Suppressor macrophage treated with lipopolysaccharide for 1 hour (primary cell): ENCODE results near the gene SP5.
"Not testable (repeated sequence)": the region's sequence is repeated elsewhere in the genome, so short reads cannot be mapped to it uniquely, and the experiment has no call there.

ENCODE experiments used
- DNase-seq, 3 donors: peaks; one replicate each; pipeline ENCODE4 v3.0.0-alpha.2; 2020 to 2022

SP5 gene

GRCh38 chr2:170711774-170712652 lies 3.1 kb upstream of the SP5 start:
- DNase-seq = no peak

GRCh38 chr2:170712653-170713542 lies 2.2 kb upstream of the SP5 start:
- DNase-seq = no peak

- DNase-seq = peak; percentile 22 to 57 (median 46)
Observed at GRCh38 chr2:170713543-170714380, 1.4 kb upstream of the SP5 start.

GRCh38 chr2:170714381-170715061 lies 616 bp upstream of the SP5 start:
- DNase-seq = peak in 2 of 3 donors; percentile 37 to 61

- no peak for DNase-seq
Observed at GRCh38 chr2:170715932-170716777, 1.0 kb downstream of the SP5 start.

GRCh38 chr2:170716851-170717598 lies 1.9 kb downstream of the SP5 start:
- DNase-seq = peak; percentile 66 to 82 (median 73)

- DNase-seq = no peak
Observed at GRCh38 chr2:170717599-170717963, 2.4 kb downstream of the SP5 start.

- no peak for DNase-seq
Observed at GRCh38 chr2:170717991-170718589, 3.0 kb downstream of the SP5 start.

- no peak for DNase-seq
Observed at GRCh38 chr2:170719810-170720209, 4.7 kb downstream of the SP5 start.

- no peak for DNase-seq
Observed at GRCh38 chr2:170721678-170722077, 6.5 kb downstream of the SP5 start.

GRCh38 chr2:170722301-170722700 lies 7.2 kb downstream of the SP5 start:
- DNase-seq = no peak

GRCh38 chr2:170723446-170723958 lies 8.4 kb downstream of the SP5 start:
- DNase-seq = no peak

GRCh38 chr2:170733798-170734600 lies 18.9 kb downstream of the SP5 start:
- no peak for DNase-seq

- not testable (repeated sequence) for DNase-seq
Observed at GRCh38 chr2:170734601-170735000, 19.5 kb downstream of the SP5 start.

GRCh38 chr2:170736628-170737027 lies 21.5 kb downstream of the SP5 start:
- peak in 2 of 3 donors; percentile 67 to 69 for DNase-seq

- no peak for DNase-seq
Observed at GRCh38 chr2:170737406-170737805, 22.3 kb downstream of the SP5 start.

GRCh38 chr2:170737821-170738220 lies 22.7 kb downstream of the SP5 start:
- no peak for DNase-seq

- no peak for DNase-seq
Observed at GRCh38 chr2:170739048-170739447, 23.9 kb downstream of the SP5 start.

- DNase-seq = no peak
Observed at GRCh38 chr2:170739507-170740046, 24.4 kb downstream of the SP5 start.
